HUES48 (cell line): ENCODE measurements around the gene SZRD1.
"Not testable (repeated sequence)": the region's sequence is repeated elsewhere in the genome, so short reads cannot be mapped to it uniquely, and the experiment has no call there.

ENCODE experiments used
- H3K27ac ChIP-seq: one replicate; pipeline ENCODE4 v1.7.0; 2013; ENCODE audit warnings: low read depth, low read length, inconsistent platforms
- H3K27me3 ChIP-seq: 2 replicates; pipeline ENCODE4 v1.6.1; 2013; ENCODE audit warnings: mild to moderate bottlenecking, low read length; ENCODE audit not compliant: control insufficient read depth, insufficient read depth
- H3K36me3 ChIP-seq: 2 replicates; pipeline ENCODE4 v1.6.1; 2013; ENCODE audit warnings: low read length; ENCODE audit not compliant: control insufficient read depth, insufficient read depth
- H3K4me1 ChIP-seq: 2 replicates; pipeline ENCODE4 v1.6.1; 2013; ENCODE audit warnings: mild to moderate bottlenecking, low read length; ENCODE audit not compliant: control insufficient read depth, insufficient read depth
- H3K4me3 ChIP-seq: 2 replicates; pipeline ENCODE4 v1.5.1; 2013; ENCODE audit warnings: mild to moderate bottlenecking, low read depth, low read length
- H3K9ac ChIP-seq: 2 replicates; pipeline ENCODE4 v1.6.1; 2013; ENCODE audit warnings: mild to moderate bottlenecking, low read depth, low read length, moderate library complexity
- H3K9me3 ChIP-seq: 2 replicates; pipeline ENCODE4 v1.6.1; 2013; ENCODE audit warnings: low read length; ENCODE audit not compliant: control insufficient read depth, insufficient read depth

Gene SZRD1

DNA sequence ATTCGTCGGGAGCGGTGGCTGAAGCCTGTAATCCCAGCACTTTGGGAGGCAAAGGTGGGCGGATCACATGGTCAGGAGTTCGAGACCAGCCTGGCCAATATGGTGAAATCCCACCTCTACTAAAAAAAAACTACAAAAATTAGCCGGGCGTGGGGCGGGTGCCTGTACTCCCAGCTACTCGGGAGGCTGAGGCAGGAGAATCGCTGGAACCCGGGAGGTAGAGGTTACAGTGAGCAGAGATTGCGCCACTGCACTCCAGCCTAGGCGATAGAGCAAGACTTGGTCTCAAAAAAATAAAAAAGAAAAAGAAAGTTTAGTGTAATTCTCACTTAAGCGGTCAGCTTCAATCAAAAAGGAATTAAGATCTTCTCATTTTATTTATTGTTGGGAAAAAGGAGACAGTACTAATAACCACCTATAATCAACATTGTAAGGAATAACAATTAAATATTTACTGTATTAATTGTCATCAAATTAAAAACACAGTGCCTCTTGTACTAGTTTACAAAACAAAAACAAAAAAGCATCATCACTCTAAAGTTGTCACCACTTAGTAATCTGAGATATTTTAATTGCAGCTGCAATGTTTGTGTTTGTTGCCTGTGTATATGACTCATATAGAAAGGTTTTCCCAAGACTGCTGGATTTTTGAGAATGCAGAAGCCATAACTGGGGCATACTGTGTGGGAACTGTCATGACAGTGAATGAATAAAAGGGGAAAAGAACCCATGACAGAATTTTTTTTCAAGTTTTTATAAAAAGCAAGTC lies 18.4 kb upstream of the SZRD1 start:
- H3K9me3 ChIP-seq: no peaks in the 10 kb centered on the region
- no peaks in the 10 kb centered on the region for H3K36me3 ChIP-seq
- peaks cover 11% of the 10 kb centered on the region for H3K4me1 ChIP-seq
- H3K27ac ChIP-seq: peak overlapping the region; percentile 20
- no peaks in the 10 kb centered on the region for H3K27me3 ChIP-seq
- H3K4me3 ChIP-seq: no peak overlapping the region
- H3K9ac ChIP-seq: no peak overlapping the region

- Histone ChIP-seq H3K27ac (no peak overlapping the region), H3K4me3 (no peak overlapping the region)
These were observed 17.1 kb upstream of the SZRD1 start for GRCh38 chr1:16349847-16350406.

DNA sequence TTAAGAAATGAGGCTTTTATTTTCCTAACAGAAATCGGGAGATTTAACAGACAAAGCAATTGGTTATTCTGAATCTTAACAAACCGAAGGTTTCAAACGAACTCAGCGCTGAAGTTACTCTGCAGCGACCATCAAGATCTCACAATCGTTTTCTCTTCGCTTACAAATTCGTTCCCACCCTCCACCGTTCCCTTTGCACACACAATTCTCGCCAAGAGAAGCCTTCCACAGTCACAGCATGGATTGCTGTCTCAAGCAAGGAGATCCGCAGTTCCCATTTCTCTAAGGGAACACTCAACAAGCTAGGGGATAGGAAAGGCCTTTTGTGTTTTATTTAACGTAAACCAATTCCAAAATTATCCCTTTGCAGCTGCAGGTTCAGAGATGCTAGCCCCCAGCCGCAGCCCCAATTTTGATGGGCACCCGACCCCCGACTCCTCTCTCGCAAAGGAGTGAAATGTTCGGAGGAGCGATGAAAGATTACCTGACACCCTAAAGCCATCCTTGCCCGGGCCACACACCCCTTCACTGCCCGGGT lies 15.5 kb upstream of the SZRD1 start:
- H3K27me3 ChIP-seq: no peaks in the 10 kb centered on the region
- peak overlapping the region; percentile 79 for H3K27ac ChIP-seq
- H3K9me3 ChIP-seq: no peaks in the 10 kb centered on the region
- peak overlapping the region; percentile 88 for H3K4me3 ChIP-seq
- peak overlapping the region; percentile 80 for H3K9ac ChIP-seq
- no peaks in the 10 kb centered on the region for H3K36me3 ChIP-seq
- peaks cover 11% of the 10 kb centered on the region for H3K4me1 ChIP-seq

More at GRCh38 chr1:16349847-16350406, 17.1 kb upstream of the SZRD1 start:
- no peak overlapping the region for H3K9ac ChIP-seq
- peaks cover 11% of the 10 kb centered on the region for H3K4me1 ChIP-seq
- H3K9me3 ChIP-seq: no peaks in the 10 kb centered on the region
- no peaks in the 10 kb centered on the region for H3K36me3 ChIP-seq
- no peaks in the 10 kb centered on the region for H3K27me3 ChIP-seq

- peak within 1 kb of the TSS; percentile 80 for H3K9ac ChIP-seq
- peaks cover 11% of the 10 kb centered on the region for H3K4me1 ChIP-seq
- no peaks in the 10 kb centered on the region for H3K36me3 ChIP-seq
- H3K27ac ChIP-seq: peak within 1 kb of the TSS; percentile 79
- H3K9me3 ChIP-seq: no peaks in the 10 kb centered on the region
- H3K4me3 ChIP-seq: peak within 1 kb of the TSS; percentile 88
- no peaks in the 10 kb centered on the region for H3K27me3 ChIP-seq
These were observed 14.8 kb upstream of the SZRD1 start, which contains the start of gene FBXO42 for GRCh38 chr1:16351994-16352841. TSS of gene FBXO42 (minus strand) at chr1:16352480. CDS start at chr1:16315418, 37,062 bp downstream.

GRCh38 chr1:16352842-16353535 lies 14.1 kb upstream of the SZRD1 start:
- Histone ChIP-seq H3K4me1 (peaks cover 11% of the 10 kb centered on the region), H3K27me3 (no peaks in the 10 kb centered on the region), H3K36me3 (no peaks in the 10 kb centered on the region), H3K9me3 (no peaks in the 10 kb centered on the region), H3K4me3 (peak overlapping the region; percentile 88), H3K9ac (peak overlapping the region; percentile 68), H3K27ac (peak overlapping the region; percentile 79)

GRCh38 chr1:16354619-16355018 lies 12.4 kb upstream of the SZRD1 start:
- Histone ChIP-seq H3K4me1 (peaks cover 11% of the 10 kb centered on the region), H3K9me3 (no peaks in the 10 kb centered on the region), H3K27ac (no peak overlapping the region), H3K36me3 (no peaks in the 10 kb centered on the region), H3K27me3 (no peaks in the 10 kb centered on the region), H3K4me3 (no peak overlapping the region), H3K9ac (no peak overlapping the region)

GRCh38 chr1:16356867-16357266 lies 10.2 kb upstream of the SZRD1 start:
- Histone ChIP-seq H3K4me1 (peaks cover 3% of the 10 kb centered on the region; the same call in 1 of the 2 replicates), H3K27me3 (no peaks in the 10 kb centered on the region), H3K27ac (no peak overlapping the region), H3K4me3 (no peak overlapping the region), H3K9me3 (no peaks in the 10 kb centered on the region), H3K36me3 (no peaks in the 10 kb centered on the region), H3K9ac (no peak overlapping the region)

DNA sequence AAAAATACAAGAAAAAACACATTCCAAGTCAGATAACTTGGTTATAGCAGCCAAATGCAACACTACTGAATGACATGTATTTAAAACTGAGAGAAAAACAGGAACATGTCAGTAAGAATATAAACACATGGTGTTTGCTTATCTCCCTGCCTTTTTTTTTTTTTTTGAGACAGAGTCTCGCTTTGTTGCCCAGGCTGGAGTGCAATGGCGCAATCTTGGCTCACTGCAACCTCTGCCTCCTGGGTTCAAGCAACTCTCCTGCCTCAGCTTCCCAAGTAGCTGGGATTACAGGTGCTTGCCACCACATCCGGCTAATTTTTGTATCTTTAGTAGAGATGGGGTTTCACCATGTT lies 1.9 kb upstream of the SZRD1 start:
- not testable (repeated sequence) for H3K9ac ChIP-seq, H3K4me3 ChIP-seq, H3K27ac ChIP-seq, H3K9me3 ChIP-seq, H3K27me3 ChIP-seq, H3K36me3 ChIP-seq
- H3K4me1 ChIP-seq: peaks cover 14% of the 10 kb centered on the region; the same call in 1 of the 2 replicates

DNA sequence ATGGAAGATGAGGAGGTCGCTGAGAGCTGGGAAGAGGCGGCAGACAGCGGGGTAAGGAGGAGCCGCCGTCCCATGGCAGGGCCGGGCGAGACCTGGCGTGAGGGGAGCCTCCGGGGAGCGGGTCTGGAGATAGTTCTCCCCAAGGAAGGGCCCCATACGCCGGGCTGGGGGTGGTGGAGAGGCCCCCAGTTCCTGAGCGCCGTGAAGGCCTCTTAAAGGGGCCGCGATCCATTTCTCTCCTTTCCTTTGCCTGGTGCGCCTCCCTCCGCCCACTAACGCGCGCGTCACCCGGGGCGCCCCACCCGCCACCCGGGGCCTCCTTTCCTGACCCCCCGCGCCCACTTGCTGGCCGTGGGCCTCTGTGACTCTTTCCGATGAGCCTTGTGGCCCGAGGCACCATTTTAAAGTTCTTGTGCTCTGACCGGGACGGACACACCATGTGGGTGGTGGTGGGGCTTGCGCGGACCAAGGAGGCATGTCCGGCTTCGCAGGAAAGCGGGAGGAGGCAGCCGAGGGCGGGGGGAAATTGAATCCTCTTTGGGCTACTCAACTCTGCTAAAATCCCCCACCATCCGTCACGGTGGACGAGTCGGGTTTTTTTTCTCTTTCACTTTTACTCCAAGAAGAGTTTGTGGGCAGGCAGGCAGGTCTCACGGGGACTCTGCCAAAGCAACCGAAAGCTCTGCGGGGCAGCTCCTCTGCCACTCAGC lies 371 bp downstream of the SZRD1 start:
- peaks cover 14% of the 10 kb centered on the region; the same call in 1 of the 2 replicates for H3K4me1 ChIP-seq
- H3K9me3 ChIP-seq: no peaks in the 10 kb centered on the region
- peak overlapping the region; percentile 96 for H3K27ac ChIP-seq
- H3K27me3 ChIP-seq: no peaks in the 10 kb centered on the region
- peak overlapping the region; percentile 92 for H3K9ac ChIP-seq
- H3K36me3 ChIP-seq: no peaks in the 10 kb centered on the region
- peak overlapping the region; percentile 86 for H3K4me3 ChIP-seq
